ENCODE measurements around the gene ESM1. TPM values are rescaled to one million over a fixed set of nuclear protein-coding genes. Genes with fewer than 3 reads are reported as not detected.
"Not testable (repeated sequence)": the region's sequence is repeated elsewhere in the genome, so short reads cannot be mapped to it uniquely, and the experiment has no call there.

The ESM1 gene
- total RNA-seq, result under 1 TPM in 1 of 2 donors, not detected in 1; 0.19 TPM
- long read RNA-seq, donor 1, result 0 reads
- long read RNA-seq, donor 2, result 0 reads

- peak; percentile 80 for DNase-seq (ENCODE audit: low spot score)
- intact Hi-C loops (cut with DNase I), result no loop called here
These were observed at the start of gene ESM1 for GRCh38 chr5:54985301-54986268. ESM1 (minus strand) TSS chr5:54985593; CDS start chr5:54985517, 76 bp downstream.

- no peak for DNase-seq (ENCODE audit: low spot score)
- intact Hi-C loops (cut with DNase I), result no loop called here
These were observed 48.2 kb upstream of the ESM1 start for GRCh38 chr5:55033568-55033967.

- intact Hi-C loops (cut with DNase I), result no loop called here
- DNase-seq (ENCODE audit: low spot score), result no peak
These were observed 46.1 kb upstream of the ESM1 start for GRCh38 chr5:55031492-55031891.

- intact Hi-C loops (cut with DNase I), result no loop called here
These were observed 45.4 kb upstream of the ESM1 start for GRCh38 chr5:55030676-55031369.

GRCh38 chr5:55030220-55030619 is 44.8 kb upstream of the ESM1 start:
- intact Hi-C loops (cut with DNase I), result no loop called here
- no peak for DNase-seq (ENCODE audit: low spot score)

More at GRCh38 chr5:55030676-55031369, 45.4 kb upstream of the ESM1 start:
- DNase-seq (ENCODE audit: low spot score), result no peak

- DNase-seq (ENCODE audit: low spot score), result no peak
- intact Hi-C loops (cut with DNase I), result no loop called here
These were observed 42.2 kb upstream of the ESM1 start for GRCh38 chr5:55027595-55027994.

GRCh38 chr5:55022450-55022849 is 37.1 kb upstream of the ESM1 start:
- DNase-seq (ENCODE audit: low spot score), result no peak
- intact Hi-C loops (cut with DNase I), result no loop called here

- intact Hi-C loops (cut with DNase I), result no loop called here
- DNase-seq (ENCODE audit: low spot score), result no peak
These were observed 36.4 kb upstream of the ESM1 start for GRCh38 chr5:55021821-55022220.

- no peak for DNase-seq (ENCODE audit: low spot score)
These were observed 36.0 kb upstream of the ESM1 start for GRCh38 chr5:55021410-55021809.

GRCh38 chr5:55010149-55010548 is 24.8 kb upstream of the ESM1 start:
- DNase-seq (ENCODE audit: low spot score); intact Hi-C loops (cut with DNase I): not testable (repeated sequence)

More at GRCh38 chr5:55021410-55021809, 36.0 kb upstream of the ESM1 start:
- intact Hi-C loops (cut with DNase I), result no loop called here

GRCh38 chr5:55004729-55005128 is 19.3 kb upstream of the ESM1 start:
- no peak for DNase-seq (ENCODE audit: low spot score)
- intact Hi-C loops (cut with DNase I), result no loop called here

- DNase-seq (ENCODE audit: low spot score), result no peak
These were observed 18.2 kb upstream of the ESM1 start for GRCh38 chr5:55003432-55004065.

GRCh38 chr5:55002166-55002565 is 16.8 kb upstream of the ESM1 start:
- DNase-seq (ENCODE audit: low spot score); intact Hi-C loops (cut with DNase I): not testable (repeated sequence)

More at GRCh38 chr5:55003432-55004065, 18.2 kb upstream of the ESM1 start:
- intact Hi-C loops (cut with DNase I), result no loop called here

- no peak for DNase-seq (ENCODE audit: low spot score)
- intact Hi-C loops (cut with DNase I), result no loop called here
These were observed 11.7 kb upstream of the ESM1 start for GRCh38 chr5:54997081-54997480.

GRCh38 chr5:54996466-54996865 is 11.1 kb upstream of the ESM1 start:
- intact Hi-C loops (cut with DNase I), result no loop called here
- DNase-seq (ENCODE audit: low spot score), result no peak

- no peak for DNase-seq (ENCODE audit: low spot score)
- intact Hi-C loops (cut with DNase I), result no loop called here
These were observed 9.8 kb upstream of the ESM1 start for GRCh38 chr5:54995168-54995567.

GRCh38 chr5:54994628-54995027 is 9.2 kb upstream of the ESM1 start:
- intact Hi-C loops (cut with DNase I), result no loop called here
- no peak for DNase-seq (ENCODE audit: low spot score)

GRCh38 chr5:54993318-54993717 is 7.9 kb upstream of the ESM1 start:
- intact Hi-C loops (cut with DNase I), result no loop called here
- DNase-seq (ENCODE audit: low spot score), result no peak

- intact Hi-C loops (cut with DNase I), result no loop called here
- DNase-seq (ENCODE audit: low spot score), result no peak
These were observed 6.0 kb upstream of the ESM1 start for GRCh38 chr5:54991416-54991815.

GRCh38 chr5:54990841-54991258 is 5.5 kb upstream of the ESM1 start:
- DNase-seq (ENCODE audit: low spot score), result peak; percentile 74

More at GRCh38 chr5:54990841-54991258, 5.5 kb upstream of the ESM1 start:
- intact Hi-C loops (cut with DNase I), result no loop called here
